ENCODE data around the gene BCL11B. TPM values are rescaled to one million over a fixed set of nuclear protein-coding genes. Genes with fewer than 3 reads are reported as not detected.

The BCL11B gene
- total RNA-seq, 1 experiment from 2014 or later = 0.24 TPM

DNA sequence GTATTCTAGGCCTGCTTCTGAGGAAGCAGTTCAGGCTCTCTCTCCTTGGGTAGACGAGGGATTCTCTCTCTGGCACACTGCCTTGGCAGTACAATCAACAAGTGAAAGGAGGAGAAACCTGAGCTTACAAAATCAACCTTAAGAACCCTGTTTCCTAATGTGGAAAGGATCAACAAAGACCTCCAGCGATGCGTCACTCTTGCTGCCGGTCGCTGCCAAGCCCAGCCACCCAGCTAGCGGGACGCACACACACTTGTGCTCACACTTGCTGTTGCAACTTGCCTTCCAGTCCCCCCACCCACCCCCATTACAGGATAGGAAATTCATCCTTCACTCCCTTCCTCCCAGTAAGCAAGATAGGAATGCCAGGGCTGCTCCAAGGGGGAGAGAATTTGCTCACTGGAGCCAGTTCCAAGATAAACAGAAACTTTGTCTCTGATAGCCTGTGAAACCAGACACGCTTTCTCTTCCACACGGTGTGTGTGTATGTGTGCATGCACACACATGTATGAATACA, 144.3 kb downstream of the BCL11B start:
- no TSS peak for BruUV-seq (replicated peaks)
- Mint-ChIP-seq H3K4me1 (ENCODE audit: low read depth, unreplicated experiment) (no peaks in the 10 kb centered on the region), H3K27ac (ENCODE audit: unreplicated experiment) (no peak overlapping the region), H3K27me3 (ENCODE audit: unreplicated experiment) (peaks cover 28% of the 10 kb centered on the region), H3K4me3 (ENCODE audit: low read depth, unreplicated experiment) (no peak overlapping the region), H3K36me3 (ENCODE audit: insufficient read depth, unreplicated experiment) (no peaks in the 10 kb centered on the region), H3K9me3 (ENCODE audit: low read depth, unreplicated experiment) (no peaks in the 10 kb centered on the region)
- TF ChIP-seq CTCF (IDR thresholded peaks at IDR 0.05; ENCODE audit: unreplicated experiment) = no peak
- no peak for DNase-seq
- intact Hi-C loops (cut with micrococcal nuclease; ENCODE audit: unreplicated experiment) = no loop called here
- CTCF ChIA-PET = no interaction called here

DNA sequence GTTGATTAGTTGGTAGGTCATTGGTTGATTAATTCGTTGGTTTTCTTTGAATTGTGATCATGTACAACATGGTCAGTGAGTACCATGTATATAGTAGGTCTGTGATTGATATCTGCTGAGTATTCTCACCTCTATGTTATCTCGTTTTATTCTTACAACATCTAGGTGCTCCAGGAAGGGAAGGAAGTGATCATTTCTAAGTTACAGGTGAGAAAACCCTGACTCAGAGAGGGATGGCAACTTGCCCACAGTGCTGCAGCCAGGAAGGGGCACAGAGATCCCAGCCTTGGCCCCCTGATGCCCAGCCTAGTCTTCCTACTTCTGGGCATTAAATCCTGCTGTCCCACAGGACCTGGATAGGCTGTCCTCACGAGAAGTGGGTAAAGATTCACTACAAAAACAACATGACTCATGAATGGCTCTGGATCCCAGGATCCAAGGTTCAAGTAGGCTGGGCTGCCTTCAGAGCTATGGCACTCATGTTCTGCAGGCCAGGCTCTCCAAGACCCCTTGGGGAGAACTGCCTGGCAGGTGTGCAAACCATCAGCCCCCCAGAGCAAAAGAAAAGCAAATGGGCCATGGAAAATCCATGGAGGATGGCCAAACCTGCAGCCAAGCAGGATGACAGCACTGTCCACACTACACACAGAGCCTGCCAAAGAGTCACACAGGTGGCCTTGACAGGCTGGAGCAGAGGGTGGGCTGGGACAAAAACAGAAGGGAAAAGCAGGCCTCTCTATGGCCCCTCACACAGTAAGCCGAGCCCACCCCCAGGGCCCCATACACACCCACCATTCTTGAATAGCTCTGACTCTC, 146.2 kb downstream of the BCL11B start:
- no TSS peak for BruUV-seq (replicated peaks)
- H3K4me1 Mint-ChIP-seq (ENCODE audit: low read depth, unreplicated experiment) = no peaks in the 10 kb centered on the region
- no peak overlapping the region for H3K27ac Mint-ChIP-seq (ENCODE audit: unreplicated experiment)
- H3K36me3 Mint-ChIP-seq (ENCODE audit: insufficient read depth, unreplicated experiment) = no peaks in the 10 kb centered on the region
- peaks cover 39% of the 10 kb centered on the region for H3K27me3 Mint-ChIP-seq (ENCODE audit: unreplicated experiment)
- H3K9me3 Mint-ChIP-seq (ENCODE audit: low read depth, unreplicated experiment) = no peaks in the 10 kb centered on the region
- CTCF ChIA-PET = no interaction called here
- no peak overlapping the region for H3K4me3 Mint-ChIP-seq (ENCODE audit: low read depth, unreplicated experiment)
- no peak for TF ChIP-seq CTCF (IDR thresholded peaks at IDR 0.05; ENCODE audit: unreplicated experiment)
- intact Hi-C loops (cut with micrococcal nuclease; ENCODE audit: unreplicated experiment) = no loop called here
- DNase-seq = no peak

GRCh38 chr14:99125113-99125512, 146.9 kb downstream of the BCL11B start:
- intact Hi-C loops (cut with micrococcal nuclease; ENCODE audit: unreplicated experiment) = no loop called here
- TF ChIP-seq CTCF (IDR thresholded peaks at IDR 0.05; ENCODE audit: unreplicated experiment) = no peak
- no peak overlapping the region for H3K27ac Mint-ChIP-seq (ENCODE audit: unreplicated experiment)
- H3K9me3 Mint-ChIP-seq (ENCODE audit: low read depth, unreplicated experiment) = no peaks in the 10 kb centered on the region
- no peak for DNase-seq
- no peak overlapping the region for H3K4me3 Mint-ChIP-seq (ENCODE audit: low read depth, unreplicated experiment)
- H3K36me3 Mint-ChIP-seq (ENCODE audit: insufficient read depth, unreplicated experiment) = no peaks in the 10 kb centered on the region
- no peaks in the 10 kb centered on the region for H3K4me1 Mint-ChIP-seq (ENCODE audit: low read depth, unreplicated experiment)
- CTCF ChIA-PET = no interaction called here
- BruUV-seq (replicated peaks) = no TSS peak
- peaks cover 37% of the 10 kb centered on the region for H3K27me3 Mint-ChIP-seq (ENCODE audit: unreplicated experiment)

DNA sequence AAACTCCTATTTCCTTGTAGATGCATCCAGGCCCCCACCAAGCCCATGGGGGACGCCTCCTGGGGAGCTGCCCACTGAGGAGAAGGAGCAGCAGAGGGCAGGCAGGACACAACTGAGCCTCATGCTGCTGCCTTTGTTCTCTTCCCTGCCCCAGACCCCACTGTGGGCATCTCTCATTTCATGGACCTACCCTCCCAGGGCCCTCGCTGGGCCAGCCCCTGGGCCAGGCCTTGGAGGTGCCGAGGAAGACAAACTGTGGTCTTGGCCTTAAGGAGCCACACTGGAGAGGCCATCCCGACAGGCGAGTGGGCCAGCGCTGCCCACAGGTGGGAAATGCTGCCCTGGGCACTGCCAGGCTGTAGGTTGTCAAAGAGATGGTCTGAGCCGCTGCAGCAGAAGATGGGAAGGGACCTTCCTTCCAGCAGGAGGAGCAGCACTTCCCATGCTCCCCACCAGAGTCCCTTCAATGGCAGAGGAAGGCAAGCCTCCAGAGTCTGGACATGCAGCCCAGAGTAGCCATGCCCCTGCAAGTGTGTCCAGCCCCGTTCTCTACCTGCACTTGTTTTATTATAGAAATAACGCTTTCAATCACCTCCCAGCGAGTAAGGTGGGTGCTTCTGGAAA, 147.4 kb downstream of the BCL11B start:
- BruUV-seq (replicated peaks) = no TSS peak
- intact Hi-C loops (cut with micrococcal nuclease; ENCODE audit: unreplicated experiment) = no loop called here
- H3K4me3 Mint-ChIP-seq (ENCODE audit: low read depth, unreplicated experiment) = no peak overlapping the region
- CTCF ChIA-PET = no interaction called here
- TF ChIP-seq CTCF (IDR thresholded peaks at IDR 0.05; ENCODE audit: unreplicated experiment) = no peak
- no peaks in the 10 kb centered on the region for H3K4me1 Mint-ChIP-seq (ENCODE audit: low read depth, unreplicated experiment)
- H3K27ac Mint-ChIP-seq (ENCODE audit: unreplicated experiment) = no peak overlapping the region
- H3K9me3 Mint-ChIP-seq (ENCODE audit: low read depth, unreplicated experiment) = no peaks in the 10 kb centered on the region
- no peaks in the 10 kb centered on the region for H3K36me3 Mint-ChIP-seq (ENCODE audit: insufficient read depth, unreplicated experiment)
- H3K27me3 Mint-ChIP-seq (ENCODE audit: unreplicated experiment) = peaks cover 32% of the 10 kb centered on the region
- no peak for DNase-seq
